ENCODE results near the gene DRAXIN. TPM values are rescaled to one million over a fixed set of nuclear protein-coding genes. Genes with fewer than 3 reads are reported as not detected.

Gene DRAXIN
- total RNA-seq, 4 donors from 2014 or later: under 0.01 to 0.06 TPM; not detected in 2

DNA sequence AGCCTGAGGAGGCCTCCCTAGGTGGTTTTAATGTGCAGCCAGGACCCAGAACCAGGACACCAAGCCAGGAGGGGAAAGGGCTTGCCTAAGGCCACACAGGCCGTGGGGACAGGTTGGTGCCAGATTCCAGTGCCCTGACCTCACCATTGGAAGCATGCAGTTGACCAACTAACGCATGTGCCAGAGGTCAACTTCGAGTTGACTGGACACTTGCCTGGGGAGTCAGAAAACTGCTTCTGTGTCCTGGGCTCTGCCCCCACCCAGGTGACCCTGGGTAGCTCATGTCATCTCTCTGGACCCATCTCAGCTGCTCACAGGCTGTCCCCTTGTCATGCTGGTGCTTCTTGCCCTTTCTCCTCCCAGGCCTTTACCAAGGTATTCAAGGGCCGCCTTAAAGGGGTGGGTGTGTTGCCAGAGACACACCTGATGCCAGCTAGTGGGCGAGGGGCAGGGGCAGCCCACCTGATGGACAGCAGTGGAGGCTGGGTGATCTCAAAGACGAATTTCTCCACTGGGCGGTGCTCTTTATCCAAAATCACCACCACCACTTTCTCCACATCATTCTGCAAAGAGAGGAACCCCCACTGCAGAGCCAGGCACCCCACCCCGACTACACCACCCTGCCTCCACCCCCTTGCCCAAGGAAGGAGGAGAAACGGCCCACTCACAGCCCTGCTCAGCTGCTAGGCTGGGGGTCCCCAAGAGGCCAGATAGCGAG lies 15.0 kb upstream of the DRAXIN start:
- peaks cover 12 to 67% (median 56%) of the 10 kb centered on the region in 4 donors for H3K36me3 ChIP-seq
- no peak for TF ChIP-seq CTCF (IDR thresholded peaks at IDR 0.05)
- TF ChIP-seq POLR2AphosphoS5 (IDR thresholded peaks at IDR 0.05): no peak
- TF ChIP-seq EP300 (IDR thresholded peaks at IDR 0.05): no peak
- TF ChIP-seq POLR2A (IDR thresholded peaks at IDR 0.05; ENCODE audit: low read depth): no peak
- peaks cover 7 to 24% (median 18%) of the 10 kb centered on the region in 4 donors for H3K4me1 ChIP-seq
- H3K27ac ChIP-seq (replicated peaks in 1 of 4): no peak overlapping the region
- no peaks in the 10 kb centered on the region for H3K9me3 ChIP-seq
- H3K27me3 ChIP-seq: no peaks in the 10 kb centered on the region
- intact Hi-C loops (cut with DNase I): no loop called here
- 81% methylated on average over 10 of the region's 10 CpGs for WGBS
- DNase-seq (ENCODE audit: extremely low spot score): no peak
- no peak overlapping the region for H3K4me3 ChIP-seq

GRCh38 chr1:11678442-11678841 lies 13.1 kb upstream of the DRAXIN start:
- TF ChIP-seq EP300 (IDR thresholded peaks at IDR 0.05): no peak
- no peak for TF ChIP-seq POLR2AphosphoS5 (IDR thresholded peaks at IDR 0.05)
- TF ChIP-seq CTCF (IDR thresholded peaks at IDR 0.05): no peak
- TF ChIP-seq POLR2A (IDR thresholded peaks at IDR 0.05; ENCODE audit: low read depth): no peak
- intact Hi-C loops (cut with DNase I): no loop called here
- DNase-seq (ENCODE audit: extremely low spot score): no peak
- no peak overlapping the region for H3K4me3 ChIP-seq
- peaks cover 12 to 48% (median 40%) of the 10 kb centered on the region in 4 donors for H3K36me3 ChIP-seq
- no peak overlapping the region for H3K27ac ChIP-seq (replicated peaks in 1 of 4)
- WGBS: 100% methylated on average over 2 of the region's 2 CpGs
- H3K4me1 ChIP-seq: peaks cover 10 to 30% (median 25%) of the 10 kb centered on the region in 4 donors
- H3K27me3 ChIP-seq: peaks cover 0 to 3% (median 0%) of the 10 kb centered on the region in 4 donors
- H3K9me3 ChIP-seq: no peaks in the 10 kb centered on the region

DNA sequence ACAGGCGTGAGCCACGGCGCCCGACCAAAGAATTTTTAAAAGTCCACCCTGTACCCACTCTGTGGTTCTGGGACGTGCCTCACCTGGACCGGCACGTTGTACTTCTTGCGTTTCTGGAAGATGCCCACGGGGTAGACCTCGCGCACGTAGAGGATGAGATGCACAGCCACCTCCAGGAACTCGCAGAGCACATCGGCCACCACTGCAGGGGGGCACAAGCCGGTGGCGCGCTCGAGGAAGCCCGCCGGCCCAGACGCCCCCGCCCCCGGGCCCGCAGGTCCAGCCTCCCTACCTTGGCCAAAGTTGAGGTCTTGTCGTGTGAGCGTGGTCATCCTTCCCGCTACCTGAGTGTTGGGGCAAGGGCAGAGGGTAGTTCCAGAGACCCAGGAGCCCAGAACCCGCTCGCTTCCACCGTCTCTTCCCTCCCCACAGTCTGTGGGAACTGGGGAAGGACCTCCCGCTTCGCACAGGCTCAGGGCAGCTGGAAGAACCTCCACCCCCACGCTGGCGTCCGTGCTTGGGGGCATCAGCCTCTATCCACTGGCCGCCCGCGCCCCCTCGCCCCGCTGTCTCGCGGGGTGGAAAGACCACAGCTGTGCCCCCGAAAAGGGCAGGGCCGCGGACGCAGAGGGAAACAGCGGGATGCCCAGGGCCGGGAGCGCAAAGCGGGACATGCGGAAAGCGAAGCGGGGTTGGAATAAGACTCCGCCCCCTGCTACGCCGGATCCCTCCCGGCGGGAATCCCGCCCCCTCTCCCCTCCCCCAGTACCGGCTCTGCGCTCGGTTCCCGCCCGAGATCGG lies 11.0 kb upstream of the DRAXIN start:
- H3K27ac ChIP-seq (replicated peaks in 1 of 4): peak overlapping the region; percentile 83 to 93 (median 90)
- H3K9me3 ChIP-seq: no peaks in the 10 kb centered on the region
- peaks cover 10 to 30% (median 25%) of the 10 kb centered on the region in 4 donors for H3K4me1 ChIP-seq
- no peak for DNase-seq (ENCODE audit: extremely low spot score)
- H3K36me3 ChIP-seq: peaks cover 6 to 28% (median 19%) of the 10 kb centered on the region in 4 donors
- intact Hi-C loops (cut with DNase I): no loop called here
- WGBS: 4% methylated on average over 29 of the region's 65 CpGs
- TF ChIP-seq POLR2A (IDR thresholded peaks at IDR 0.05; ENCODE audit: low read depth): no peak
- no peak for TF ChIP-seq POLR2AphosphoS5 (IDR thresholded peaks at IDR 0.05)
- no peak for TF ChIP-seq CTCF (IDR thresholded peaks at IDR 0.05)
- TF ChIP-seq EP300 (IDR thresholded peaks at IDR 0.05): no peak
- H3K4me3 ChIP-seq: peak overlapping the region; percentile 69 to 92 (median 88)
- peaks cover 0 to 17% (median 0%) of the 10 kb centered on the region in 4 donors for H3K27me3 ChIP-seq

GRCh38 chr1:11681071-11681771 lies 10.3 kb upstream of the DRAXIN start, which contains the start of gene MAD2L2:
TSS of gene MAD2L2 (minus strand) at chr1:11681148. CDS start at chr1:11680601, 547 bp downstream.
- peak; percentile 95 for DNase-seq (ENCODE audit: extremely low spot score)
- H3K36me3 ChIP-seq: peaks cover 6 to 21% (median 12%) of the 10 kb centered on the region in 4 donors
- peaks cover 0 to 17% (median 0%) of the 10 kb centered on the region in 4 donors for H3K27me3 ChIP-seq
- H3K27ac ChIP-seq (replicated peaks in 1 of 4): peak within 1 kb of the TSS; percentile 83 to 93 (median 90)
- peaks cover 10 to 30% (median 25%) of the 10 kb centered on the region in 4 donors for H3K4me1 ChIP-seq
- intact Hi-C loops (cut with DNase I): no loop called here
- no peaks in the 10 kb centered on the region for H3K9me3 ChIP-seq
- peak within 1 kb of the TSS; percentile 69 to 92 (median 88) for H3K4me3 ChIP-seq
- 2% methylated on average over 25 of the region's 71 CpGs for WGBS
- TF ChIP-seq EP300 (IDR thresholded peaks at IDR 0.05) (no peak), POLR2A (IDR thresholded peaks at IDR 0.05; ENCODE audit: low read depth) (peak; percentile 75), POLR2AphosphoS5 (IDR thresholded peaks at IDR 0.05) (peak; percentile 82 to 90), CTCF (IDR thresholded peaks at IDR 0.05) (peak in 1 of 3 experiments; percentile 26)
